GF-D8 (cell line): ENCODE measurements around the gene CCT4.
"Not testable (repeated sequence)": the region's sequence is repeated elsewhere in the genome, so short reads cannot be mapped to it uniquely, and the experiment has no call there.

Experiments
- DNase-seq: peaks from one replicate; lab custom pipeline; 2025; lab: John Stamatoyannopoulos, UW

CCT4 gene

GRCh38 chr2:61888267-61889055 is at the start of gene CCT4:
Gene CCT4 (minus strand): TSS chr2:61888656. CDS start chr2:61888507, 149 bp downstream.
- peak; percentile 72 for DNase-seq

- no peak for DNase-seq
Observed at GRCh38 chr2:61937886-61938285, 49.4 kb upstream of the CCT4 start.

GRCh38 chr2:61937098-61937497 is 48.6 kb upstream of the CCT4 start:
- no peak for DNase-seq

- DNase-seq = no peak
Observed at GRCh38 chr2:61928826-61929461, 40.5 kb upstream of the CCT4 start.

- DNase-seq = no peak
Observed at GRCh38 chr2:61926531-61927477, 38.3 kb upstream of the CCT4 start.

GRCh38 chr2:61924895-61925663 is 36.6 kb upstream of the CCT4 start:
- DNase-seq = no peak

GRCh38 chr2:61922714-61923113 is 34.3 kb upstream of the CCT4 start:
- no peak for DNase-seq

- DNase-seq = no peak
Observed at GRCh38 chr2:61920548-61920947, 32.1 kb upstream of the CCT4 start.

- DNase-seq = not testable (repeated sequence)
Observed at GRCh38 chr2:61914794-61915193, 26.3 kb upstream of the CCT4 start.

GRCh38 chr2:61911510-61911909 is 23.1 kb upstream of the CCT4 start:
- DNase-seq = no peak

GRCh38 chr2:61910603-61911002 is 22.1 kb upstream of the CCT4 start:
- no peak for DNase-seq

- no peak for DNase-seq
Observed at GRCh38 chr2:61909116-61909515, 20.7 kb upstream of the CCT4 start.

GRCh38 chr2:61906186-61906470 is 17.7 kb upstream of the CCT4 start:
- DNase-seq = no peak

- DNase-seq = peak; percentile 40
Observed at GRCh38 chr2:61905372-61906185, 17.1 kb upstream of the CCT4 start, which contains the start of gene COMMD1. Gene COMMD1 (plus strand): TSS chr2:61905674. CDS start chr2:61905679, 5 bp downstream.

GRCh38 chr2:61900281-61900680 is 11.8 kb upstream of the CCT4 start:
- no peak for DNase-seq

GRCh38 chr2:61898810-61899209 is 10.4 kb upstream of the CCT4 start:
- DNase-seq = peak; percentile 5

GRCh38 chr2:61887717-61888266 is 664 bp downstream of the CCT4 start:
- no peak for DNase-seq

- DNase-seq = no peak
Observed at GRCh38 chr2:61885896-61886603, 2.4 kb downstream of the CCT4 start.

GRCh38 chr2:61882850-61883249 is 5.6 kb downstream of the CCT4 start:
- no peak for DNase-seq

- not testable (repeated sequence) for DNase-seq
Observed at GRCh38 chr2:61879351-61879750, 9.1 kb downstream of the CCT4 start.
